GM19099 (cell line): ENCODE measurements around the gene BARX2.

Experiments used
- POLR2A ChIP-seq: IDR thresholded peaks from 3 replicates; pipeline ENCODE4 v1.6.1; 2011; ENCODE audit warnings: low read depth; ENCODE audit not compliant: insufficient read length; ENCODE audit errors: extremely low read depth

The BARX2 gene

DNA sequence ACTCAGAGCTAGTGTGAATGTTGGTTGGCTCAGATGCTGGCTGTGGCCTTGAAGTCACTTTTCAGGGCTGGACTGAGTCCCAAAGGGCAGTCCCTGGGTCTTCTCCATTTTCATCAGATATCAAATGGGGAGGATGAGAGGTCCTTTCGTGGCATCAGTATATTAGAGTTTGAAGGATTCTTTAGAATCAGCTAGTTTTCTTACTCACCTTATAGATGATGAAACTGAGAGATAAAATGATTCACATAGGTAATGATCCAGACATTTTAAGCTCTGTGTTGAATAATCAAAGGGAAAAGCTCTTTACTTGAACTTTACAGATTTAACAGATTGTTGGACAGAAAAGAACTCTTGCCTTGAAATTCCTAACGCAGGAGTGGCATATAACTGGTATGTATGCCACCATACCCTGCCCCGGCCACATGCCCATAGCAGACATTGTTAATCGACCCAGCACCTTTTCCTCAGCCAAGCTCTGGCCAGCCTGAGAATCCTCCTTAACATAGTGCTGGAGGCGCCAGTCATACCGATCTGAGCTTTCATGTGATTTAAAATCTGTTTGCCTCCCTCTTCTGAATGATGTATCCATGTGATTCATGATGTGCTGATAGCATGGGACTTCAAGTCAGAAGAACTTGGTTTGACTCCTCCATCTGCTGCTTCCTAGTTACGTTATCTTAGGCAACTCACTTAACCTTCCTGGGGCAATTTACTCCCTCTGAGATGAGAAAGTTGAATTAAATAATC is 60.0 kb downstream of the BARX2 start:
- TF ChIP-seq POLR2A: no peak

DNA sequence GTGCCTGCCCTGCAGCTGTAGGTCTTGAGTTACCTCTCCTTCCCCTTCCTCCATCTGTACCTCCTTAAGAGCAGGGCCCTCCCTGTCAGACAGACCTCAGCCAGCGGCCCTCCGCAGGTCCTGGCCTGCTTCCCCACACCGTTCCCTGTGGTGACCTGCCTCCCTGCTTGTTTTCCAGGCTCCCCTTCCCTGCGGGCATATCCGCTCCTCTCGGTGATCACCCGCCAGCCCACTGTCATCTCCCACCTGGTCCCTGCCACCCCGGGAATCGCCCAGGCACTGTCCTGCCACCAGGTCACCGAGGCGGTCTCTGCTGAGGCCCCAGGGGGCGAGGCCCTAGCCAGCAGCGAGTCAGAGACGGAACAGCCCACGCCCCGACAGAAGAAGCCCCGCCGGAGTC is 60.9 kb downstream of the BARX2 start:
- no peak for TF ChIP-seq POLR2A

DNA sequence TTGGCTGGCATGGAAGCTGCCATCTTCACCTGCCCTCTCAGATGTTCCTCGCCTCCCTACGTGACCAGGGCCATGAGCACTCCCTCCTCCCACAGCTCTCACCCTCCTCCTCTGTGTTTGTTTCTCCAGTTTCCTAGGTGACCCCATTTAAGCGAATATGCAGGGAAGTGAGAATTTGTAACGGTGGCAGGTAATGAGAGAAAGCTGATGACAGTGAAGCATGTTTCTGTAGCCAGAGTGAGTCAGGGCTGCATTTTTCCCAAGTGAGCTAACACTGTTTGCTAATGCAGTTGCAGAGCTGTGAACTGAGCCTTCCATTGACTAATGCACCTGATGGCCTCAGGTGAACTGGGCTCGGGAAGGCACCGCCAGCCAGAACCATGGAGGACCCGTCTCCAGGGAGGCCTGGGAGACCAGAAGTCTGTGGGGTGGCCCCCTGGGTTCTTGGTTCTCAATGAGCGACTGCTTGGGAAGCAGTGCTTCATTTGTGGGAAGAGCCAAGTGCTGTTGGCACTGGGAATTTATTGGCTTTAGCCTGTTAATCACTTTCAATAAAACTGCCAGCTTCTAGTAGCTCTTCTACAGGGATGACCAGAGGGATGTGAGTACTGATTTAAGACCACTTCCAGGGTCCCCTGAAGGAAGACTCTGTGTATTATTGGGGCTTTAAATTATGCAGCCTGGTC is 64.5 kb downstream of the BARX2 start:
- TF ChIP-seq POLR2A: no peak

DNA sequence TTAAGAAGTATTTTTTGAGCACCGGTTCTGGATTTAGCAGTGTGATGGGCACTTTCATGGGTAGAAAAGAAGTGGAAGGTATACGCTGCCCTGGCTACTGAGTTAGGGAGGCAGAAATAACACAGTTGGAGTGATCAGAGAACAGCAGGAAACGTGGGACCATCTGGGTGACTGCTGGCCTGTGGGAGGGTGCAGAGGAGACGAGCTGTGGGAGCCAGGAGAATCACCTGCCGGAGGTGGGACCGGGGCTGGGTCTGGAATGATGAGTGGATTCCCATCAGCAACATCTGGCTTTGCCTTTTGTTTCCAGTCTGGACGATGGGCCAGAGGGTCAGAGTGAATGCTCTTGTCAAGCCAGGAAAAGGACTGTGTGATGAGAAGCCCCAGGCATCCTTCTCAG is 66.5 kb downstream of the BARX2 start:
- TF ChIP-seq POLR2A: no peak

DNA sequence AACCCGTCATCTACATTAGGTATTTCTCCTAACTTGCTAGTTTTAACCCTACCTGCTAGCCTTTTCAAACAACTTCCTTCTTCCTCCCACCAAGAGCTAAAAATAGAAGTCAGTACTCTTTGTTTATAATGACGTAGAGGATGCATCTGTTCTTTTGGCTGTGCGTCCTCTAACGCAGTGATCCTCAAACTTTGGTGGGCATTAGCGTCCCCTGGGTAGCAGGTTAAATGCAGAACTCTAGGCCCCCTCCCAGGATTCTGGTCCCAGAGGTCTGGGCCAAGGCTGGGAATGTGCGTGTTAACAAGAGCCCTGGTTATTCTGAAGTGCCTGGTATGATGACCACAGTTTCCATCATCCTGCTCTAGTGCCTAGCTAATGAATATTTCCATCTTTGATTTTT is 67.6 kb downstream of the BARX2 start:
- no peak for TF ChIP-seq POLR2A

DNA sequence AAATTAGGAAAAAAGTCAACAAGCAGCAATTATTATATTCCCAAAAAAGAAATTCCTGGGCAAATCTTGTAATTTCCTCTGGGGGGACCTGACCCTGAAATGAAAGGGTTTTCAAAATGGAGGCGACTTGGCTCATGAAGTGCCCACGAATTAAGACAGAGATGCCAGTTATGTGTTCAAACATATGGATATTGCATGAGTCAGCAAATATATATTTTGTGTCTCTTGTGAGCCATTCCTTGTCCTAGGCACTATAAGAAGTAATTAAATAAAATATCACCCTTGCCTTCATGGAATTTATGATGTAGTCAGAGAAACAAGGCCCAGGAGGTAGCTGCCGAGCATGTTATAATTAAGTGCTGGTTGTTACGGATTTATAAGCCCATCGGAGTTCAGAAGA is 68.6 kb downstream of the BARX2 start:
- TF ChIP-seq POLR2A: no peak

DNA sequence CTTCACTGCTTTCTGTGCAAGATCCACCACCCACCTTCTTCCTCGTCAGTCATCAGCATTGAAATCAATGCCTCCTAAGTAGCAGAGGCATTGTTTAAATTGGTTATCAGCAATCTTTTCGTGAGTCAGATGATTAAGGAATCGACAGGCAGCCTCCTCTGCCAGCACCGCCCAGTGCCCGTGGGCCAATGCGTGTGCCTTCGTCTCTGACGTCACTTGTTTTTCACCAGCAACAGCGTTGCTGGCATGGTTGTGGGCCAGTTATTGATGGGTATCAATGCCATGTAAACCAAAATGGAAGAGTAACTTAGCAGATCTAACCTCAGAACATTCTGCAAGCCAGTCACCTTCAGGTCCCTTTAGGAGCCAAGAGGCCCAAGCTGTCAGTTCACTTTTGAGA is 69.6 kb downstream of the BARX2 start:
- TF ChIP-seq POLR2A: no peak

DNA sequence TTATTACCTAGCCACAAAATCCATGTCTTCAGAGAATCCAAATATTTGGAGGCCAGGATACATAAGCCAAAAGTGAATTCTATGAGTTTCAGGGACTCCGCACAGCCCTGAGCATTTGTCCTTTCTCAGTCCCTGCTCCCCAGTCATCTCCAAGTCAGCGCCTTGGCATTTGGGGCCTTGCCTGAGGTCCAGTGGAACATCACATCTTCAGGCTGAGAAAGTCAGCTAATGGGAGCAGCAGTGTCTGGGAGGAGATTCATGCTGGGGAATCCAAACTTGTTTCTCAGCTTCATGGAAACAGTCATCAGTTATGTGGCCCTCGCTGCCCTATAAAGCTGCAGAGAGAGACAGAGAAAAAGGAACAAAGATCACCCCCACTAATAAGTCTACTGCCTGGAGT is 70.9 kb downstream of the BARX2 start:
- TF ChIP-seq POLR2A: no peak

DNA sequence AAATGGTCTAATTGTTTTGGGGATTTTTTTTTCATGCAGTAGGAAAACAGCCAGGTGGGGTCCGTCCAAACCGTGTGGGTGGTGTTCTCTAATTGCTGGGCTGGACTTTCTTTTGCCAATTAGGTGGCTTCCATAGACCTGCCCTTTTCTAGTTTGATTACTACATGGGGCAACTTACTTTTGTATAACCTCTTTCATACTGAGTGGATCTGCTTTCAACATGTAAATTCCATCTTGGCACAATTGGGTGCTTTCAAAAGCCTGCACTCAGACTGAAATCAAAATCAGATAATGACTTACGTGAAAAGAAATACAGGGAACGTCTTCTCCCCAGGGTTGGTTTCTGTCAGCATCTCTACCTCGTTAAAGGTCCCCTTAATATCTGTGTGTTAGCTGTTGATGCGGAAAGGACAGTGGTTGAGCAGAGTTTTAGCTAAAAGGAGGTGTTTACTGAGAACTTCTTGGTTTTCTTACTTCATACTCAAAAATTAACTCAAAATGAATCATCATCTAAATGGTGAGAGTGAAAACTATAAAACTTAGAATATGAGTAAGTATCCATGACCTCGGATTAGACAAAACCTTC is 72.1 kb downstream of the BARX2 start:
- no peak for TF ChIP-seq POLR2A

DNA sequence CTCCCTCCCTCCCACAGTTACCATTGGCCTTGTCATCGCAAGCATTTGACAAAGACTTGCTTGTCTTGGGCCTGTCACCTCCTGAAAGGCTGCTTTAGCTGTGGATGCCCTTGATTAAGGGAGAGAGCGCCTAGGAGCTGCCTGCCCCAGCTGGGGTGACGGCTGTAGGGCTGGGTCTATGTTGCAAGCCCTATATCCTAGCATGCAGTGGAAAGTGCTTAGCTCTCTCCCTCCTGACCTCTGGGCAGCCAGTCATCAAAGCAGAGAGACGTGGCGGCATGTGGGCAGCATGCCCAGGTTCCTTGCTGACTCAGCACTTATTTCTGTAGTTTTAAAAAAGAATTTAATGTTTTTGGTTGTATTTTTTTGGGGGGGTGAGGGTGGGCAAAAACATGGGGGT is 75.9 kb downstream of the BARX2 start:
- TF ChIP-seq POLR2A: no peak

DNA sequence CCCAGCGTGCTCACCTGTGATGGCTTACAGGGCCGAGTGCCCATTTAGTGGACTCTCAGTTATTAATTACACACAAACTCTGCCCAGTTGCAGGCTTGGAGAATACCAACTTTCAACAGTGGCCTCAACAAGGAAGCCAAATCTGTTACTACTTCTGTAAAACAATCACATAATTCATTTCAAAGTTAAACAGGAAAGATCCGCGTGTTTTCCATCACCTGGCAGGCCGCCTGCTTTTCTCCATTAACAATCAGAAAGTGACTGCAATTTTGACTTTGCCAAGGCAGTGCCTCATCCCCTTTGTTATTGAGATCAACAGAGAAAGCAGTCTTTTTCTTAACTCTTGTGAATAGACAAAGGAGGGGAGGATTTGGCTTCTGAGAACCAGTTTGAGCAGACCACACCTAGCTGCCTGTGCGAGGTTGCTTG is 77.7 kb downstream of the BARX2 start:
- no peak for TF ChIP-seq POLR2A

DNA sequence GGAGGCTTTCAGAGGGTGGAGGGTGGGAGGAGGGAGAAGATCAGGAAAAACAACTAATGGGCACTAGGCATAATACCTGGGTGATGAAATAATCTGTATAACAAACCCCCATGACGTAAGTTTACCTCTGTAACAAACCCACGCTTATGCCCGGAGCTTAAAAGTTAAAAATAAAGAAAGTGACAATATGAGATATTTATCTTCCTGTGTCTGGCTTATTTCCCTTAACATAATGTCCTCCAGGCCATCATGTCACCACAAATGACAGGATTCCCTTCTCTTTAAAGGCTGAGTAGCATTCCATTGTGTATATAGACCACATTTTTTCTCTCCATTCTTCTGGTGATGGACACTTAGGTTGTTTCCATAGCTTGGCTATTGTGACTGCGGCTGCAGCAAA is 79.5 kb downstream of the BARX2 start:
- TF ChIP-seq POLR2A: no peak

DNA sequence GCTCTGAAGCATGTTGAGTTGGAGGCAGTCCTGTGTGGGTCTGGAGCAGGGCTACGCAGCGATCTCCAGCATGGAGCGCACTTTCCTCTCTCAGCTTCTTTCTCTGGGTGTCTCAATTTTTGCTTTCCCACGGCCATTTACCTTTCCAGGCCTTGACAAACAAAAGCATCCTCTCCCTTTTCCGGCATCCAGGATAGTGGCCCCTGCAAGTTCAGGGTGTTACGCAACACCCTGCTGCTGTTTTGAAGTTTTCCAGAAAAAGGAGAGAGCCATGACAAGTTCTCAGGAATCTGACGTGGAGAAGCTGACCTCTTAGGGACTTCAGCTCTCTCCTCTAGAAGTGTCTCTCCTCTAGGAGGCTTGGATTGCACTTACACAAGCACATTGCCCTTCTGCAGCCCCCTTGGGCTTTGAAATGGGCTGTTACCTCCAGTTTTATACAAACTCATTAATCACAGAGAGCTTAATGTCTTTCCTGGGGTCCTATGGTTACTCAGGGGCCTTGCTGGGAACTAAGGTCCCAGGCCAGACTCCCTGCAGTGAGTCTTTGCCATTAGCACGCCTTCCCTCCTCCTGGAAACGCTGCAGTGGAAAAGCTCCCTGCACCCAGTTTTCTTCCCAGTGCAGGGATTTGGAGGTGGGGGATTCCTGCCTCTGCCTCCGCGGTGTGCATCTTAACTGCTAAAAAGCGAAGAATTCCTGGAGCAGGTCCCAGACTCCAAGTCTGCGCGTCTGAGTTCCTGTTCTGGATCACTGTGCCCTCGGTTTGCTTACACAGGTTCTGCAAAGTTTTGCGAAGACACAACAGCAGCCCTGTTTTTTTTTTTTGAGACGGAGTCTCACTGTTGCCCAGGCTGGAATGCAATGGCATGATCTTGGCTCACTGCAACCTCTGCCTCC is 80.4 kb downstream of the BARX2 start:
- no peak for TF ChIP-seq POLR2A

DNA sequence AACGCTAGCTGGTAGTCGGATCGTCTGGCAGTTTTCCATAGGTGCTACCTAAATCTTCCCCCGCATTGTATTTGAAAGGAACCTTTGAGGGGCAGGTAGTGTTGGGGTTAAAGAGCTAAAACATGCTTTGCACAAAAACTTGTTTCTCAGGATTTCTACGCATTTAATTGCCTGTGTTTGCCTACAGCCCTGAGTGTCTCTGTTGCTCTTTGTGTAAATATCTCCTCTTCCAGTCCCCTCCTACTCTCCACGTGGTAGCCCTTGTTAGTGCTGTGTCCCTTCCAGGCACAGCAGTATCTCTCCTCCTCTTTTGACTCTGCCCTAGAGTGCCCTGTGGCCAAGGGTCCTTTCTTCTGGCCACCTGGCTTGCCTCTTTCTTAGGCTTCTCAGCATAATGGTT is 81.7 kb downstream of the BARX2 start:
- no peak for TF ChIP-seq POLR2A

DNA sequence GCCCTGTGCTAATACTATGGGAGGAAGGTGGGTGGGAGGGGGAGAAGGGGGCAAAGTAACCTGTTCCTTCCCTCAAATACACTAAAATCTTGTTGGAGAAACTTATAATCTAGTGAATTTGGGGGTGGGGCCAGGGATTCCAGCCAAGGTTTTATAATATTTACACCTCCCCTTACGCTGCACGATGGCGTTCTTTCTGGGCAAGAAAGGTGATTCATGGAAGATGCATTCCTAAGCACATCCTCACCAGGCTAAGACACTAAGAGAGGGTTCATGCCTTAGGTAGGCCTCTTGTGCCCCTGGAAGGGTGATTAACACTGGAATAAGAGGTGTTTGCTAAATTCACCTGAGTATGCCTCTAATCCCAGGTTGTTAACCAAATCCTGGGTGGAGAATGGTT is 82.6 kb downstream of the BARX2 start:
- no peak for TF ChIP-seq POLR2A
